Astrocyte (in vitro differentiated cells and primary cell): ENCODE measurements around the gene FBN2.

Source experiments
- CTCF ChIP-seq: IDR thresholded peaks from 2 replicates; pipeline ENCODE4 v1.5.1; 2011; ENCODE audit warnings: low read depth, mild to moderate bottlenecking, inconsistent platforms, low read length, moderate library complexity; ENCODE audit not compliant: insufficient read depth
- EZH2 ChIP-seq: IDR thresholded peaks from 2 replicates; pipeline ENCODE4 v1.6.1; 2012; ENCODE audit warnings: mild to moderate bottlenecking, low read length, inconsistent platforms; ENCODE audit not compliant: insufficient read depth

GRCh38 chr5:128331261-128331660, 206.8 kb downstream of the FBN2 start:
- no peak for TF ChIP-seq CTCF
- TF ChIP-seq EZH2, result no peak
